ENCODE results near the gene MASP1.

DNA sequence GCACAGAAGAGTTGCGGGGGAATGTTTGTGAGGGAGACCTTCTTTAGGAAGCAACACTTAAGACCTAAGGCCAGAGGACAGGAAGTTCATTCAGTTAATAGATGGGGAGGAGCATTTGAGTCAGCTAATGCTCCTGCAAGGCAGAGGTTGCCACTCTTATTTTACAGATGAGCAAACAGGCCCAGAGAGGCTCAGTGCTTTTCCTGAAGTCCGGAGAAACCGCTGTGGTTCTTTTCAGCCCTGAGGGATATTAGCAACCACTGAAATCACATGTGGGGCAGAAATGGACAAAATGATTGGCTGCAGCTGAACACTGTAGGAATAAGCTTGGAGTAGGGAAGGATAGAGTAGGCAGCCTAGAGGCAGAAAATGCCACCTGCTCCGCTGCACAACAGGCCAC, 43.4 kb upstream of the MASP1 start:
- TF ChIP-seq GATA2 (IDR thresholded peaks at IDR 0.05; ENCODE audit: low read depth, low read length) (no peak), GATA3 (IDR thresholded peaks at IDR 0.05; ENCODE audit: low read depth, low read length) (no peak)

All from SH-SY5Y (cell line).